H9 (cell line): ENCODE results near the gene DAB1. TPM values are rescaled to one million over a fixed set of nuclear protein-coding genes. Genes with fewer than 3 reads are reported as not detected.

Source experiments
- DNase-seq: peaks from one replicate; pipeline ENCODE4 v3.0.0-alpha.2; 2017
- H2AFZ ChIP-seq: one replicate; pipeline ENCODE4 v1.6.1; 2013; ENCODE audit warnings: mild to moderate bottlenecking, low read length, control low read depth, moderate library complexity
- H2AK5ac ChIP-seq: 2 replicates; pipeline ENCODE4 v1.6.1; 2013; ENCODE audit warnings: low read length, control low read depth, mixed read lengths; ENCODE audit not compliant: insufficient read length
- H2BK120ac ChIP-seq: one replicate; pipeline ENCODE4 v1.6.1; 2013; ENCODE audit warnings: low read depth, mild to moderate bottlenecking, low read length, control low read depth, inconsistent platforms; ENCODE audit not compliant: poor library complexity, severe bottlenecking
- H2BK12ac ChIP-seq: 2 replicates; pipeline ENCODE4 v1.6.1; 2013; ENCODE audit warnings: low read length, control low read depth, mixed read lengths, low read depth; ENCODE audit not compliant: insufficient read length
- H2BK15ac ChIP-seq: 2 replicates; pipeline ENCODE4 v1.6.1; 2013; ENCODE audit warnings: low read depth, low read length, control low read depth
- H2BK20ac ChIP-seq: one replicate; pipeline ENCODE4 v1.6.1; 2013; ENCODE audit warnings: low read depth, mild to moderate bottlenecking, low read length, control low read depth, inconsistent platforms; ENCODE audit not compliant: poor library complexity, severe bottlenecking
- H2BK5ac ChIP-seq: 2 replicates; pipeline ENCODE4 v1.6.1; 2013; ENCODE audit warnings: low read length, control low read depth, mixed read lengths; ENCODE audit not compliant: insufficient read length
- H3K14ac ChIP-seq: 2 replicates; pipeline ENCODE4 v1.6.1; 2013; ENCODE audit warnings: low read length, control low read depth; ENCODE audit not compliant: insufficient read depth
- H3K18ac ChIP-seq: 2 replicates; pipeline ENCODE4 v1.6.1; 2013; ENCODE audit warnings: low read depth, mild to moderate bottlenecking, mixed read lengths, low read length, control low read depth; ENCODE audit not compliant: insufficient read length
- H3K23ac ChIP-seq: 2 replicates; pipeline ENCODE4 v1.6.1; 2013; ENCODE audit warnings: low read length, control low read depth, mixed read lengths, low read depth; ENCODE audit not compliant: insufficient read length
- H3K23me2 ChIP-seq: 2 replicates; pipeline ENCODE4 v1.6.1; 2013; ENCODE audit warnings: low read depth, mild to moderate bottlenecking, mixed read lengths, low read length, control low read depth; ENCODE audit not compliant: insufficient read length, poor library complexity, severe bottlenecking
- H3K27ac ChIP-seq: 2 replicates; pipeline ENCODE4 v1.5.1; 2013; ENCODE audit warnings: low read length, control low read depth, mixed read lengths, low read depth; ENCODE audit not compliant: insufficient read length
- H3K27me3 ChIP-seq: 2 replicates; pipeline ENCODE4 v1.6.1; 2013; ENCODE audit warnings: low read length, control low read depth, inconsistent platforms; ENCODE audit not compliant: insufficient read depth
- H3K4ac ChIP-seq: 2 replicates; pipeline ENCODE4 v1.6.1; 2013; ENCODE audit warnings: low read depth, mild to moderate bottlenecking, control low read depth, inconsistent platforms, low read length, moderate library complexity
- H3K4me1 ChIP-seq: 2 replicates; pipeline ENCODE4 v1.6.1; 2013; ENCODE audit warnings: low read length, control low read depth, inconsistent platforms; ENCODE audit not compliant: insufficient read depth
- H3K4me2 ChIP-seq: 2 replicates; pipeline ENCODE4 v1.6.1; 2013; ENCODE audit warnings: low read length, control low read depth, mixed read lengths; ENCODE audit not compliant: insufficient read length, insufficient read depth
- H3K56ac ChIP-seq: 2 replicates; pipeline ENCODE4 v1.6.1; 2013; ENCODE audit warnings: low read depth, mild to moderate bottlenecking, mixed read lengths, low read length, control low read depth; ENCODE audit not compliant: insufficient read length
- H3K79me1 ChIP-seq: 2 replicates; pipeline ENCODE4 v1.6.1; 2013; ENCODE audit warnings: low read depth, mild to moderate bottlenecking, moderate library complexity, low read length, control low read depth, inconsistent platforms; ENCODE audit not compliant: insufficient read depth, poor library complexity, severe bottlenecking
- H3K79me2 ChIP-seq: 2 replicates; pipeline ENCODE4 v1.6.1; 2013; ENCODE audit warnings: low read length, control low read depth, inconsistent platforms; ENCODE audit not compliant: insufficient read depth
- H3K9ac ChIP-seq: 2 replicates; pipeline ENCODE4 v1.6.1; 2013; ENCODE audit warnings: low read length, control low read depth, mixed read lengths; ENCODE audit not compliant: insufficient read length; ENCODE audit errors: extremely low read depth
- H3K9me3 ChIP-seq: one replicate; pipeline ENCODE4 v1.6.1; 2013; ENCODE audit warnings: low read depth, low read length, inconsistent platforms; ENCODE audit not compliant: control insufficient read depth
- H3T11ph ChIP-seq: one replicate; pipeline ENCODE4 v1.6.1; 2013; ENCODE audit warnings: mild to moderate bottlenecking, low read length, control low read depth, inconsistent platforms
- H4K20me1 ChIP-seq: one replicate; pipeline ENCODE4 v1.6.1; 2013; ENCODE audit not compliant: control insufficient read depth, insufficient read length, insufficient read depth
- H4K5ac ChIP-seq: 2 replicates; pipeline ENCODE4 v1.6.1; 2013; ENCODE audit warnings: low read depth, mild to moderate bottlenecking, mixed read lengths, low read length, control low read depth; ENCODE audit not compliant: insufficient read length
- H4K8ac ChIP-seq: replicated peaks from 2 replicates; pipeline ENCODE4 v1.6.1; 2013; ENCODE audit warnings: low read length, control low read depth, mixed read lengths, low read depth; ENCODE audit not compliant: insufficient read length
- H4K91ac ChIP-seq: 2 replicates; pipeline ENCODE4 v1.6.1; 2013; ENCODE audit warnings: low read depth, mild to moderate bottlenecking, moderate library complexity, mixed read lengths, low read length, control low read depth; ENCODE audit not compliant: insufficient read length
- H3K27ac Mint-ChIP-seq, 3 experiments: 2 replicates in 2 of 3; 3 replicates in 1 of 3; pipeline ENCODE4 v1.8.0; 2020 to 2021; ENCODE audit warnings: mixed read lengths in 3 of 3, mild to moderate bottlenecking in 1 of 3, moderate library complexity in 1 of 3
- H3K27me3 Mint-ChIP-seq: 2 replicates; pipeline ENCODE4 v1.8.0; 2021; ENCODE audit warnings: low read depth, mild to moderate bottlenecking, moderate library complexity, mixed read lengths
- H3K36me3 Mint-ChIP-seq, 3 experiments: 2 replicates in 2 of 3; 3 replicates in 1 of 3; pipeline ENCODE4 v1.8.0; 2020 to 2021; ENCODE audit warnings: low read depth in 3 of 3, mixed read lengths in 3 of 3; ENCODE audit not compliant: insufficient read depth in 1 of 3
- H3K4me1 Mint-ChIP-seq, 2 experiments: 2 replicates each; pipeline ENCODE4 v1.8.0; 2020; ENCODE audit warnings: mixed read lengths in 2 of 2
- H3K4me3 Mint-ChIP-seq, 2 experiments: 2 replicates in 1 of 2; 3 replicates in 1 of 2; pipeline ENCODE4 v1.8.0; 2020 to 2021; ENCODE audit warnings: mild to moderate bottlenecking in 2 of 2, mixed read lengths in 2 of 2, moderate library complexity in 1 of 2
- H3K9me3 Mint-ChIP-seq, 2 experiments: 2 replicates in 1 of 2; 3 replicates in 1 of 2; pipeline ENCODE4 v1.8.0; 2020; ENCODE audit warnings: mild to moderate bottlenecking in 2 of 2, mixed read lengths in 2 of 2, moderate library complexity in 1 of 2
- CTCF ChIP-seq: fragments of 200-600 bp; sonication (generic); conservative IDR thresholded peaks from 3 replicates; pipeline ENCODE4 v1.8.0; 2021; ENCODE audit warnings: antibody characterized with exemption, mild to moderate bottlenecking
- WGBS: extraction: QIAGEN DNeasy Blood & Tissue Kit; methylation state at CpG from one replicate; pipeline ENCODE4 v1.1.7; 2013; ENCODE audit warnings: missing lambda C conversion rate, low lambda C conversion rate, mixed read lengths; ENCODE audit not compliant: insufficient read length; ENCODE audit errors: extremely low coverage; 5-methylcytosine and 5-hydroxymethylcytosine counted together
- total RNA-seq: library from RNA; stranded (reverse); gene quantifications from 2 replicates; pipeline ENCODE4 v1.2.1, GENCODE V29; 2021

Gene DAB1
- total RNA-seq, 1 experiment from 2014 or later: 9.3 TPM

DNA sequence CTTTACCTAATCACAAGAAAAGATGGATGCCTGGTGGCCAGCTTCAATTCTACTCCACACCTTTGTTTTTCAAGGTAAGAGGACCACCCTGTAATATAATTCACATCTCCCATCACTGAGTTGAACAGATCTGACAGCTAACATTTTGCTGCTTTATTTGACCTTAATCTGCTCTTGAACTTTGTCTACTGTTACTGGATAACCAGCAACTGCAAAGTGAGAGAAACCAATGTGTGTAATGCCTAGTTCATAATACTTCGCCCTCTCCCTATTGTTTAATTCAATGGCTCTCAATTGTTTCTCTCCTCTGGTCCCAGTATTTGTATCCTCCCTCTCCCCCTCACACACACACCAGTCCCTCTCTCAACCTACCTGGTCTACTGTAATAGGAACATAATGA lies 214.4 kb downstream of the DAB1 start:
- Mint-ChIP-seq H3K27ac (no peak overlapping the region), H3K36me3 (no peaks in the 10 kb centered on the region), H3K9me3 (no peaks in the 10 kb centered on the region), H3K4me1 (peaks cover 20 to 21% of the 10 kb centered on the region in 2 experiments), H3K27me3 (peaks cover 52% of the 10 kb centered on the region), H3K4me3 (no peak overlapping the region)
- no peak overlapping the region for H2BK20ac ChIP-seq
- peaks cover 2% of the 10 kb centered on the region; the same call in 1 of the 2 replicates for H3K4me1 ChIP-seq
- no peak overlapping the region for H4K91ac ChIP-seq
- H3K23ac ChIP-seq: no peak overlapping the region
- H2BK15ac ChIP-seq: no peak overlapping the region
- H3K18ac ChIP-seq: no peak overlapping the region
- no peak overlapping the region for H4K8ac ChIP-seq
- no peak overlapping the region for H3K56ac ChIP-seq
- no peak for DNase-seq
- H3K79me1 ChIP-seq: no peaks in the 10 kb centered on the region
- H2BK12ac ChIP-seq: no peak overlapping the region
- no peak overlapping the region for H3K9ac ChIP-seq
- H3K14ac ChIP-seq: no peak overlapping the region
- H4K5ac ChIP-seq: no peak overlapping the region
- H3K23me2 ChIP-seq: no peaks in the 10 kb centered on the region
- TF ChIP-seq CTCF: no peak
- H3K4me2 ChIP-seq: no peak overlapping the region
- no peak overlapping the region for H3K27ac ChIP-seq
- no peak overlapping the region for H2BK120ac ChIP-seq
- no CpG with 5 or more reads among the region's 1 CpG for WGBS
- H3K79me2 ChIP-seq: no peaks in the 10 kb centered on the region
- no peak overlapping the region for H2AK5ac ChIP-seq
- no peaks in the 10 kb centered on the region for H4K20me1 ChIP-seq
- no peak overlapping the region for H3K4ac ChIP-seq
- H2AFZ ChIP-seq: no peak overlapping the region
- peaks cover 8% of the 10 kb centered on the region; the same call in 1 of the 2 replicates for H3K27me3 ChIP-seq
- H2BK5ac ChIP-seq: no peak overlapping the region
- no peaks in the 10 kb centered on the region for H3K9me3 ChIP-seq
- H3T11ph ChIP-seq: no peak overlapping the region
